Loucy (cell line): ENCODE data around the gene PITX1.

Experiments
- H2AFZ ChIP-seq: fragments of 200-600 bp; sonication (generic); 2 replicates; pipeline ENCODE4 v1.6.0; 2016; ENCODE audit warnings: antibody characterized with exemption, mild to moderate bottlenecking, low read length, moderate library complexity
- H3F3A ChIP-seq: fragments of 200-600 bp; 2 replicates; pipeline ENCODE4 v1.6.0; 2016; ENCODE audit warnings: antibody characterized with exemption, low read depth, mild to moderate bottlenecking
- H3K27me3 ChIP-seq: fragments of 200-600 bp; sonication (generic); 2 replicates; pipeline ENCODE4 v1.6.1; 2014; ENCODE audit warnings: low read length, mild to moderate bottlenecking; ENCODE audit not compliant: insufficient read depth, poor library complexity, severe bottlenecking
- H3K36me3 ChIP-seq: fragments of 200-600 bp; sonication (generic); 2 replicates; pipeline ENCODE4 v1.6.1; 2016; ENCODE audit warnings: low read length; ENCODE audit not compliant: insufficient read depth
- H3K4me1 ChIP-seq: fragments of 200-600 bp; sonication (generic); 2 replicates; pipeline ENCODE4 v1.5.1; 2014; ENCODE audit warnings: low read length, mild to moderate bottlenecking; ENCODE audit not compliant: insufficient read depth, poor library complexity, severe bottlenecking
- H3K4me2 ChIP-seq: fragments of 200-600 bp; sonication (generic); 2 replicates; pipeline ENCODE4 v1.6.0; 2014; ENCODE audit warnings: antibody characterized with exemption, low read length, low read depth, mild to moderate bottlenecking; ENCODE audit not compliant: poor library complexity, severe bottlenecking
- H3K4me3 ChIP-seq: fragments of 200-600 bp; sonication (generic); 2 replicates; pipeline ENCODE4 v1.5.1; 2014; ENCODE audit warnings: low read length, mild to moderate bottlenecking, mixed read lengths; ENCODE audit not compliant: poor library complexity, severe bottlenecking
- H3K79me2 ChIP-seq: fragments of 200-600 bp; sonication (generic); 2 replicates; pipeline ENCODE4 v1.6.1; 2014; ENCODE audit warnings: low read length; ENCODE audit not compliant: insufficient read depth
- H3K9ac ChIP-seq: fragments of 200-600 bp; sonication (generic); 2 replicates; pipeline ENCODE4 v1.6.0; 2014; ENCODE audit warnings: mild to moderate bottlenecking, low read depth, low read length, moderate library complexity; ENCODE audit not compliant: poor library complexity, severe bottlenecking
- H3K9me2 ChIP-seq: fragments of 200-600 bp; sonication (generic); replicated peaks from 2 replicates; pipeline ENCODE4 v1.6.1; 2016; ENCODE audit warnings: low read depth, low read length, mixed read lengths
- H3K9me3 ChIP-seq: fragments of 200-600 bp; sonication (generic); 2 replicates; pipeline ENCODE4 v1.6.1; 2014; ENCODE audit warnings: mild to moderate bottlenecking, antibody characterized with exemption, low read length, low read depth; ENCODE audit not compliant: insufficient read depth
- H4K20me1 ChIP-seq: fragments of 200-600 bp; sonication (generic); 2 replicates; pipeline ENCODE4 v1.6.0; 2014; ENCODE audit warnings: antibody characterized with exemption, low read length, mild to moderate bottlenecking; ENCODE audit not compliant: insufficient read depth, poor library complexity, severe bottlenecking
- EZH2phosphoT487 ChIP-seq: fragments of 200-600 bp; IDR thresholded peaks from 2 replicates; pipeline ENCODE4 v1.6.1; 2018; ENCODE audit warnings: antibody characterized with exemption, mild to moderate bottlenecking, moderate library complexity, borderline replicate concordance
- TF ChIP-seq, protein P1 (sequence below): fragments of 200-600 bp; sonication (generic); conservative IDR thresholded peaks from 2 replicates; pipeline ENCODE4 v1.5.1; 2014; ENCODE audit warnings: mild to moderate bottlenecking, antibody characterized with exemption, low read length

Gene PITX1

GRCh38 chr5:134995850-134996402 is 38.1 kb downstream of the PITX1 start:
- no peak overlapping the region for H3K4me2 ChIP-seq
- H3K9ac ChIP-seq, result no peak overlapping the region
- no peaks in the 10 kb centered on the region for H3K4me1 ChIP-seq

GRCh38 chr5:134994560-134995156 is 39.4 kb downstream of the PITX1 start:
- Histone ChIP-seq H2AFZ (no peak overlapping the region), H3F3A (no peaks in the 10 kb centered on the region), H3K9ac (no peak overlapping the region), H3K4me1 (no peaks in the 10 kb centered on the region), H4K20me1 (no peaks in the 10 kb centered on the region), H3K36me3 (no peaks in the 10 kb centered on the region), H3K4me2 (no peak overlapping the region), H3K4me3 (no peak overlapping the region), H3K27me3 (no peaks in the 10 kb centered on the region), H3K79me2 (no peaks in the 10 kb centered on the region), H3K9me3 (no peaks in the 10 kb centered on the region), H3K9me2 (no peaks in the 10 kb centered on the region)
- TF ChIP-seq EZH2phosphoT487, result no peak
- TF ChIP-seq, protein P1, sequence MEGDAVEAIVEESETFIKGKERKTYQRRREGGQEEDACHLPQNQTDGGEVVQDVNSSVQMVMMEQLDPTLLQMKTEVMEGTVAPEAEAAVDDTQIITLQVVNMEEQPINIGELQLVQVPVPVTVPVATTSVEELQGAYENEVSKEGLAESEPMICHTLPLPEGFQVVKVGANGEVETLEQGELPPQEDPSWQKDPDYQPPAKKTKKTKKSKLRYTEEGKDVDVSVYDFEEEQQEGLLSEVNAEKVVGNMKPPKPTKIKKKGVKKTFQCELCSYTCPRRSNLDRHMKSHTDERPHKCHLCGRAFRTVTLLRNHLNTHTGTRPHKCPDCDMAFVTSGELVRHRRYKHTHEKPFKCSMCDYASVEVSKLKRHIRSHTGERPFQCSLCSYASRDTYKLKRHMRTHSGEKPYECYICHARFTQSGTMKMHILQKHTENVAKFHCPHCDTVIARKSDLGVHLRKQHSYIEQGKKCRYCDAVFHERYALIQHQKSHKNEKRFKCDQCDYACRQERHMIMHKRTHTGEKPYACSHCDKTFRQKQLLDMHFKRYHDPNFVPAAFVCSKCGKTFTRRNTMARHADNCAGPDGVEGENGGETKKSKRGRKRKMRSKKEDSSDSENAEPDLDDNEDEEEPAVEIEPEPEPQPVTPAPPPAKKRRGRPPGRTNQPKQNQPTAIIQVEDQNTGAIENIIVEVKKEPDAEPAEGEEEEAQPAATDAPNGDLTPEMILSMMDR, result no peak

More at GRCh38 chr5:134995850-134996402, 38.1 kb downstream of the PITX1 start:
- H3K9me2 ChIP-seq, result no peaks in the 10 kb centered on the region
- H3K79me2 ChIP-seq, result no peaks in the 10 kb centered on the region
- no peak overlapping the region for H2AFZ ChIP-seq
- no peaks in the 10 kb centered on the region for H4K20me1 ChIP-seq
- no peak overlapping the region for H3K4me3 ChIP-seq
- no peaks in the 10 kb centered on the region for H3F3A ChIP-seq
- no peak for TF ChIP-seq EZH2phosphoT487
- TF ChIP-seq, protein P1, result no peak
- H3K9me3 ChIP-seq, result no peaks in the 10 kb centered on the region
- H3K27me3 ChIP-seq, result no peaks in the 10 kb centered on the region
- no peaks in the 10 kb centered on the region for H3K36me3 ChIP-seq

DNA sequence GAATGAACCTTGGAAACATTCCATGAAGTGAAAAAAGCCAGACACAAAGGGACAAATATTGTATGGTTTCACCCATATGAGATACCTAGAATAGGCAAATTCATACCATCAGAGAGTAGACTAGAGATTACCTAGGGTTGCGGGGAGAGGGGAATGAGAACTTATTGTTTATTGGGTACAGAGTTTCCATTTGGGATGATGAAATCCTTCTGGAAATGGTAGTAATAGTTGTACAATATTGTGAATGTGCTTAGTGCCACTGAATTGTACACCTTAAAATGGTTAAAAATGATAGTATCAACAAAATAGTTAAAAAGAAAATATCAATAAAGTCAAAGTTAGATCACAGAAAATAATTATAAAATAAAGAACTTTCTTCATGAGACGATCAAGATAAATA is 40.9 kb downstream of the PITX1 start:
- H3K4me2 ChIP-seq, result no peak overlapping the region
- no peaks in the 10 kb centered on the region for H3F3A ChIP-seq
- H2AFZ ChIP-seq, result no peak overlapping the region
- no peak overlapping the region for H3K9ac ChIP-seq
- no peak overlapping the region for H3K4me3 ChIP-seq
- H3K36me3 ChIP-seq, result no peaks in the 10 kb centered on the region
- H3K9me3 ChIP-seq, result no peaks in the 10 kb centered on the region
- H3K27me3 ChIP-seq, result no peaks in the 10 kb centered on the region
- no peaks in the 10 kb centered on the region for H3K4me1 ChIP-seq
- no peaks in the 10 kb centered on the region for H3K9me2 ChIP-seq
- H4K20me1 ChIP-seq, result no peaks in the 10 kb centered on the region
- TF ChIP-seq EZH2phosphoT487, result no peak
- TF ChIP-seq, protein P1, result no peak
- H3K79me2 ChIP-seq, result no peaks in the 10 kb centered on the region
